ENCODE results near the gene STX3. TPM values are rescaled to one million over a fixed set of nuclear protein-coding genes. Genes with fewer than 3 reads are reported as not detected.

STX3 gene
- total RNA-seq, 1 experiment from 2014 or later = 20.4 TPM

DNA sequence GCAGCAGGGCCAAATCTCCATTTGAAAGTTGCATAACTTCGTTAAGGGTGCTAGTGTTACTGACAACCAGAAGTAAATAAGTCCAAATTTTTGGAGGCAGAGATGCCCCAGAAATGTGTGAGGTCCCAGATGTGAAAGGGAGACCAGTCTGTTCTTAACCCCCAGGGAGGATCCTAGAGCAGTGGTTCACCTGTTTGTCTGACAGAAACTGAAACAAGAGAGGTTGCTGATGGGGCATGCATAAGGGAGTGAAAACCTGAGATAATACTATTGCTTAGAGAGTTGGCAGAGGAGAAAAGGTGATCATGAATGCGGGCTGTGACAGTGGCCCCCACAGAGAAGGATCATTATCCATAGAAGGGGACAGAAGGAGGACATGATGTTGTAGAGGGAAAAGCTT is 86.3 kb downstream of the STX3 start (continued):
- TF ChIP-seq REST (IDR thresholded peaks at IDR 0.05; ENCODE audit: low read depth) (no peak), POLR2AphosphoS5 (IDR thresholded peaks at IDR 0.05; ENCODE audit: low read depth, low read length) (no peak), RAD21 (IDR thresholded peaks at IDR 0.05; ENCODE audit: low read depth) (no peak), ZFX (IDR thresholded peaks at IDR 0.05) (no peak), EGR1 (IDR thresholded peaks at IDR 0.05; ENCODE audit: low read depth) (no peak), EZH2 (IDR thresholded peaks at IDR 0.05) (no peak), CBX3 (IDR thresholded peaks at IDR 0.05; ENCODE audit: low read depth) (no peak), POLR2A (IDR thresholded peaks at IDR 0.05; ENCODE audit: borderline replicate concordance, extremely low read depth, insufficient read depth, insufficient read length) (no peak)

DNA sequence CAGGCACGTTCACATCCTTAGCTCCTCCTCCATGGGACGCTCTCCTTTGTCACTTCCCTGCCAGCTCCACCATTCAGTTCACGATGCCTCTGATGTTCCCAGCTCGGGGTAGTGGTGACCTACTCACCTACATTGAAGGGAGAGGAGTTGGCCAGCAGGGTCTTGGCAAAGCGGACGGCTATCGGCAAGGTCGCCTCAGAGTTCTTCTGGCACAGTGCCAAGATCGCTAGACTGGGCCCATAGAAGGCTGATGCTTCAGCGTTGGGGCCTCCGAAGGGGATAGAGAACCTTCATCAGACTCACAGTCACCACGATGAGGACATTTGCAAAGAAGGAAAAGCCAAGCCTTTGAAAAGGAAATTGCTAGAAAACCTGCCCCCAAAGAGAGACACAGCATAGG is 87.1 kb downstream of the STX3 start:
- no peaks in the 10 kb centered on the region for H3K36me3 ChIP-seq (ENCODE audit: control insufficient read depth in 1 of 2, insufficient read depth in 2 of 2, low read length in 2 of 2)
- no peak overlapping the region for H3K27ac ChIP-seq (ENCODE audit: low read depth, low read length)
- DNase-seq (ENCODE audit: low read depth, low spot score) (no peak), ATAC-seq (no peak)
- ChIA-PET POLR2A (no interaction called here), RAD21 (ENCODE audit: low non-redundant PET in 1 of 2, low total read pairs in 2 of 2, uncharacterized antibody in 2 of 2, unreplicated experiment in 2 of 2) (no interaction called here), CTCF (no interaction called here)
- intact Hi-C loops (cut with micrococcal nuclease) = no loop called here
- no peak overlapping the region for H3K4me3 ChIP-seq (replicated peaks in 1 of 2; ENCODE audit: low read depth in 1 of 2, low read length in 2 of 2)
- H3K4me2 ChIP-seq (ENCODE audit: low read length) = no peak overlapping the region
- H3K9me2 ChIP-seq (ENCODE audit: insufficient read depth) = no peaks in the 10 kb centered on the region
- H3K27me3 ChIP-seq (ENCODE audit: insufficient read depth, low read length) = no peaks in the 10 kb centered on the region
- H4K20me1 ChIP-seq (ENCODE audit: insufficient read depth) = no peaks in the 10 kb centered on the region
- TF ChIP-seq CEBPB (IDR thresholded peaks at IDR 0.05; ENCODE audit: low read depth) (no peak), ELF1 (IDR thresholded peaks at IDR 0.05; ENCODE audit: borderline replicate concordance, low read depth) (no peak)
- no TSS peak for BruUV-seq (replicated peaks)
- no peaks in the 10 kb centered on the region for H3K9me3 ChIP-seq (ENCODE audit: control insufficient read depth in 1 of 2, insufficient read depth in 1 of 2, low read depth in 1 of 2, low read length in 2 of 2)
- no peak overlapping the region for H3K9ac ChIP-seq (ENCODE audit: low read length)
- no peak overlapping the region for H2AFZ ChIP-seq (ENCODE audit: low read depth, low read length, poor library complexity, severe bottlenecking)
- H3K79me2 ChIP-seq (ENCODE audit: insufficient read depth, low read length) = no peaks in the 10 kb centered on the region
- H3K4me1 ChIP-seq (ENCODE audit: control insufficient read depth in 1 of 2, insufficient read depth in 2 of 2, low read length in 2 of 2) = no peaks in the 10 kb centered on the region
